ENCODE results near the gene NDC1. TPM values are rescaled to one million over a fixed set of nuclear protein-coding genes. Genes with fewer than 3 reads are reported as not detected.

The NDC1 gene
- total and polyA plus RNA-seq, 2 donors (not counting 3 experiments of a cell fraction or from before 2014, with no cell fraction given) = 23.2 to 29.2 TPM

GRCh38 chr1:53727461-53728092, 110.5 kb downstream of the NDC1 start:
- no peak overlapping the region for H3K4me2 ChIP-seq (ENCODE audit: insufficient read depth, low read length)
- peaks cover 14 to 35% of the 10 kb centered on the region in 2 experiments for H3K27me3 ChIP-seq (ENCODE audit: control insufficient read depth in 2 of 2, insufficient read depth in 2 of 2, low read length in 2 of 2)
- dilution Hi-C loops (cut with MboI; ENCODE audit: extremely low pct_ligation_motif_present, low sequenced_read_pairs) (no loop called here), intact Hi-C loops (cut with micrococcal nuclease) (no loop called here)
- BruUV-seq (replicated peaks) = no TSS peak
- no peaks in the 10 kb centered on the region for H4K20me1 ChIP-seq (replicated peaks; ENCODE audit: control insufficient read depth, extremely low read depth, insufficient read depth, low read length)
- no peaks in the 10 kb centered on the region for H3K79me2 ChIP-seq (ENCODE audit: control insufficient read depth, insufficient read depth, low read length)
- H3K4me1 ChIP-seq (ENCODE audit: control insufficient read depth, extremely low read depth, insufficient read depth, low read length) = no peaks in the 10 kb centered on the region
- no peaks in the 10 kb centered on the region for H3K36me3 ChIP-seq (ENCODE audit: control insufficient read depth in 2 of 2, extremely low read depth in 1 of 2, insufficient read depth in 2 of 2, low read length in 2 of 2)
- no peak overlapping the region for H2AFZ ChIP-seq (ENCODE audit: low read depth, low read length)
- DNase-seq (ENCODE audit: low read depth, low spot score) (no peak), FAIRE-seq (no peak)
- H3K9ac ChIP-seq (replicated peaks; ENCODE audit: extremely low read depth, insufficient read depth, low read length) = no peak overlapping the region
- no peaks in the 10 kb centered on the region for H3K9me3 ChIP-seq (replicated peaks; ENCODE audit: control insufficient read depth, insufficient read depth, low read length)
- ChIA-PET POLR2A (no interaction called here), CTCF (interaction anchor here (1.0 to 1.2 kb wide), 3 partner anchors 8 to 26 kb away, joined by 3 to 4 read pairs (median 3); no protein-coding TSS in a partner anchor)
- H3K27ac ChIP-seq (ENCODE audit: insufficient read depth, low read depth, low read length) = no peak overlapping the region
- no peaks in the 10 kb centered on the region for H3K9me1 ChIP-seq (replicated peaks; ENCODE audit: control insufficient read depth, extremely low read depth, insufficient read depth, low read length)
- H3K4me3 ChIP-seq (replicated peaks in 1 of 3; ENCODE audit: insufficient read depth in 1 of 3, low read depth in 1 of 3, low read length in 3 of 3) = no peak overlapping the region
- TF ChIP-seq MAX (IDR thresholded peaks at IDR 0.05; ENCODE audit: insufficient read depth, insufficient read length) (no peak), FOS (IDR thresholded peaks at IDR 0.05; ENCODE audit: borderline replicate concordance, insufficient read depth, low read length) (no peak), CTCF (IDR thresholded peaks at IDR 0.05; ENCODE audit: extremely low read depth in 1 of 2, insufficient read depth in 1 of 2, low read depth in 1 of 2, low read length in 2 of 2) (no peak), POLR2AphosphoS5 (IDR thresholded peaks at IDR 0.05; ENCODE audit: insufficient read depth, low read depth, low read length) (no peak), EZH2 (IDR thresholded peaks at IDR 0.05; ENCODE audit: borderline replicate concordance, low read depth, low read length, severe bottlenecking) (no peak), JUN (IDR thresholded peaks at IDR 0.05; ENCODE audit: borderline replicate concordance, insufficient read depth, insufficient read length, low read depth) (no peak), POLR2A (IDR thresholded peaks at IDR 0.05; ENCODE audit: low read depth, low read length) (no peak), GATA2 (IDR thresholded peaks at IDR 0.05; ENCODE audit: insufficient read depth, insufficient read length, low read depth, low read length) (no peak), MYC (IDR thresholded peaks at IDR 0.05; ENCODE audit: low read depth, low read length) (no peak)

Measured in endothelial cell of umbilical vein (primary cell).